H1 (cell line): Measurements from ENCODE around the gene TARS3. TPM values are rescaled to one million over a fixed set of nuclear protein-coding genes. Genes with fewer than 3 reads are reported as not detected.

Experiments
- CHD2 ChIP-seq: IDR thresholded peaks from 2 replicates; pipeline ENCODE4 v1.6.1; 2012; ENCODE audit warnings: low read length, improper control_type of control experiment
- POLR2A ChIP-seq, 2 experiments: IDR thresholded peaks; 1 replicate in 1 of 2; 2 replicates in 1 of 2; pipeline ENCODE4 v1.6.1; 2011; ENCODE audit warnings: low read depth in 2 of 2, low read length in 2 of 2, mild to moderate bottlenecking in 2 of 2; ENCODE audit errors: control extremely low read depth in 1 of 2
- polyA plus RNA-seq, 7 experiments: library from polyadenylated mRNA; depleted of rRNA in 3 of 7; stranded (reverse) in 5 of 7; unstranded in 2 of 7; fragments of >200 nt in 5 of 7; fragments of 200-250 nt in 2 of 7; gene quantifications; 1 replicate in 5 of 7; 2 replicates in 1 of 7; 4 replicates in 1 of 7; pipeline versions ENCODE4 v1.2.1 to v1.2.3, GENCODE V29; 2011 to 2013; ENCODE audit warnings: missing spikeins in 2 of 7, mixed read lengths in 2 of 7
- total RNA-seq: library from RNA; stranded (reverse); fragmentation: NEBNext Ultra II Directional; extraction: Animal tissue kit (Norgen Biotek cat#: 25700); gene quantifications from 2 replicates; pipeline ENCODE4 v1.2.1, GENCODE V29; 2021
- TF ChIP-seq, protein P1 (sequence below): fragments of 300-600 bp; sonication (generic); IDR thresholded peaks from 2 replicates; pipeline ENCODE4 v1.7.1; 2012; ENCODE audit warnings: low read length, moderate library complexity, mild to moderate bottlenecking, inconsistent platforms; ENCODE audit not compliant: insufficient replicate concordance

Gene TARS3
- total and polyA plus RNA-seq, 2 of the 8 experiments (the other 6 are each of a cell fraction or from before 2014, with no cell fraction given), result 2.1 to 13.9 TPM

DNA sequence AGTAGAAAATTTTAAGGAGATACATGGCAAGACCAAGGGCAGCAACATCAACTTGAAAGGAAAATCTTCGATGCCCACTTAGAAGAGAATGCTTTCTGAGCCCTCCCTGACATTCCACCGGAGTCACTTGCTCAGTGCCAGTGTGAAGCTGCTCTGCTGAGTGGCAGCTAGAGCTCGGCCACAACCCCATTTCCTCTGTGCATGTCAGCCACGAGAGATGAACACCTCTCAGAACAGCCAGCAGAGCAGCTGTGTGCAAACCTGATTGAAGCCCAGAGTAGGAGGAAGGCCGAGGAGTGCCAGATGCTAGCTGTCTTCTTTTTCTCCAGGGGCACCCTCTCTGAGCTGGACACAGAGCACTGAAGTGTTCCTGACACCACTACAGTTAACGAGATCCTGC, 12.2 kb downstream of the TARS3 start (continued):
- TF ChIP-seq, protein P1, sequence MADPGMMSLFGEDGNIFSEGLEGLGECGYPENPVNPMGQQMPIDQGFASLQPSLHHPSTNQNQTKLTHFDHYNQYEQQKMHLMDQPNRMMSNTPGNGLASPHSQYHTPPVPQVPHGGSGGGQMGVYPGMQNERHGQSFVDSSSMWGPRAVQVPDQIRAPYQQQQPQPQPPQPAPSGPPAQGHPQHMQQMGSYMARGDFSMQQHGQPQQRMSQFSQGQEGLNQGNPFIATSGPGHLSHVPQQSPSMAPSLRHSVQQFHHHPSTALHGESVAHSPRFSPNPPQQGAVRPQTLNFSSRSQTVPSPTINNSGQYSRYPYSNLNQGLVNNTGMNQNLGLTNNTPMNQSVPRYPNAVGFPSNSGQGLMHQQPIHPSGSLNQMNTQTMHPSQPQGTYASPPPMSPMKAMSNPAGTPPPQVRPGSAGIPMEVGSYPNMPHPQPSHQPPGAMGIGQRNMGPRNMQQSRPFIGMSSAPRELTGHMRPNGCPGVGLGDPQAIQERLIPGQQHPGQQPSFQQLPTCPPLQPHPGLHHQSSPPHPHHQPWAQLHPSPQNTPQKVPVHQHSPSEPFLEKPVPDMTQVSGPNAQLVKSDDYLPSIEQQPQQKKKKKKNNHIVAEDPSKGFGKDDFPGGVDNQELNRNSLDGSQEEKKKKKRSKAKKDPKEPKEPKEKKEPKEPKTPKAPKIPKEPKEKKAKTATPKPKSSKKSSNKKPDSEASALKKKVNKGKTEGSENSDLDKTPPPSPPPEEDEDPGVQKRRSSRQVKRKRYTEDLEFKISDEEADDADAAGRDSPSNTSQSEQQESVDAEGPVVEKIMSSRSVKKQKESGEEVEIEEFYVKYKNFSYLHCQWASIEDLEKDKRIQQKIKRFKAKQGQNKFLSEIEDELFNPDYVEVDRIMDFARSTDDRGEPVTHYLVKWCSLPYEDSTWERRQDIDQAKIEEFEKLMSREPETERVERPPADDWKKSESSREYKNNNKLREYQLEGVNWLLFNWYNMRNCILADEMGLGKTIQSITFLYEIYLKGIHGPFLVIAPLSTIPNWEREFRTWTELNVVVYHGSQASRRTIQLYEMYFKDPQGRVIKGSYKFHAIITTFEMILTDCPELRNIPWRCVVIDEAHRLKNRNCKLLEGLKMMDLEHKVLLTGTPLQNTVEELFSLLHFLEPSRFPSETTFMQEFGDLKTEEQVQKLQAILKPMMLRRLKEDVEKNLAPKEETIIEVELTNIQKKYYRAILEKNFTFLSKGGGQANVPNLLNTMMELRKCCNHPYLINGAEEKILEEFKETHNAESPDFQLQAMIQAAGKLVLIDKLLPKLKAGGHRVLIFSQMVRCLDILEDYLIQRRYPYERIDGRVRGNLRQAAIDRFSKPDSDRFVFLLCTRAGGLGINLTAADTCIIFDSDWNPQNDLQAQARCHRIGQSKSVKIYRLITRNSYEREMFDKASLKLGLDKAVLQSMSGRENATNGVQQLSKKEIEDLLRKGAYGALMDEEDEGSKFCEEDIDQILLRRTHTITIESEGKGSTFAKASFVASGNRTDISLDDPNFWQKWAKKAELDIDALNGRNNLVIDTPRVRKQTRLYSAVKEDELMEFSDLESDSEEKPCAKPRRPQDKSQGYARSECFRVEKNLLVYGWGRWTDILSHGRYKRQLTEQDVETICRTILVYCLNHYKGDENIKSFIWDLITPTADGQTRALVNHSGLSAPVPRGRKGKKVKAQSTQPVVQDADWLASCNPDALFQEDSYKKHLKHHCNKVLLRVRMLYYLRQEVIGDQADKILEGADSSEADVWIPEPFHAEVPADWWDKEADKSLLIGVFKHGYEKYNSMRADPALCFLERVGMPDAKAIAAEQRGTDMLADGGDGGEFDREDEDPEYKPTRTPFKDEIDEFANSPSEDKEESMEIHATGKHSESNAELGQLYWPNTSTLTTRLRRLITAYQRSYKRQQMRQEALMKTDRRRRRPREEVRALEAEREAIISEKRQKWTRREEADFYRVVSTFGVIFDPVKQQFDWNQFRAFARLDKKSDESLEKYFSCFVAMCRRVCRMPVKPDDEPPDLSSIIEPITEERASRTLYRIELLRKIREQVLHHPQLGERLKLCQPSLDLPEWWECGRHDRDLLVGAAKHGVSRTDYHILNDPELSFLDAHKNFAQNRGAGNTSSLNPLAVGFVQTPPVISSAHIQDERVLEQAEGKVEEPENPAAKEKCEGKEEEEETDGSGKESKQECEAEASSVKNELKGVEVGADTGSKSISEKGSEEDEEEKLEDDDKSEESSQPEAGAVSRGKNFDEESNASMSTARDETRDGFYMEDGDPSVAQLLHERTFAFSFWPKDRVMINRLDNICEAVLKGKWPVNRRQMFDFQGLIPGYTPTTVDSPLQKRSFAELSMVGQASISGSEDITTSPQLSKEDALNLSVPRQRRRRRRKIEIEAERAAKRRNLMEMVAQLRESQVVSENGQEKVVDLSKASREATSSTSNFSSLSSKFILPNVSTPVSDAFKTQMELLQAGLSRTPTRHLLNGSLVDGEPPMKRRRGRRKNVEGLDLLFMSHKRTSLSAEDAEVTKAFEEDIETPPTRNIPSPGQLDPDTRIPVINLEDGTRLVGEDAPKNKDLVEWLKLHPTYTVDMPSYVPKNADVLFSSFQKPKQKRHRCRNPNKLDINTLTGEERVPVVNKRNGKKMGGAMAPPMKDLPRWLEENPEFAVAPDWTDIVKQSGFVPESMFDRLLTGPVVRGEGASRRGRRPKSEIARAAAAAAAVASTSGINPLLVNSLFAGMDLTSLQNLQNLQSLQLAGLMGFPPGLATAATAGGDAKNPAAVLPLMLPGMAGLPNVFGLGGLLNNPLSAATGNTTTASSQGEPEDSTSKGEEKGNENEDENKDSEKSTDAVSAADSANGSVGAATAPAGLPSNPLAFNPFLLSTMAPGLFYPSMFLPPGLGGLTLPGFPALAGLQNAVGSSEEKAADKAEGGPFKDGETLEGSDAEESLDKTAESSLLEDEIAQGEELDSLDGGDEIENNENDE, result no peak
- no peak for TF ChIP-seq POLR2A (IDR thresholded peaks at IDR 0.05; ENCODE audit: control extremely low read depth in 1 of 2, low read depth in 2 of 2, low read length in 2 of 2)
- TF ChIP-seq CHD2, result no peak
